Body of pancreas (tissue), 4 donors: ENCODE results near the gene LRRC8C.

Experiments
- CTCF ChIP-seq, 7 experiments: fragments of 450-650 bp in 4 of 7; fragments of 200-600 bp in 3 of 7; sonication (generic) in 3 of 7; IDR thresholded peaks; one replicate each; pipeline ENCODE4 v1.5.1; 2016 to 2019; ENCODE audit warnings: antibody characterized with exemption in 7 of 7
- POLR2A ChIP-seq, 3 donors: fragments of 450-650 bp; IDR thresholded peaks; one replicate each; pipeline ENCODE4 v1.6.1; 2016; ENCODE audit warnings: antibody characterized with exemption in 3 of 3, mild to moderate bottlenecking in 2 of 3

- TF ChIP-seq CTCF (IDR thresholded peaks at IDR 0.05) (no peak), POLR2A (IDR thresholded peaks at IDR 0.05) (no peak)
These were observed 38.7 kb upstream of the LRRC8C start for GRCh38 chr1:89594096-89594740.
